Peyer's patch (tissue), 4 donors: ENCODE data around the gene CD46.

Source experiments
- CTCF ChIP-seq, 6 experiments: fragments of 450-650 bp in 4 of 6; fragments of 200-600 bp in 2 of 6; sonication (generic) in 1 of 6; IDR thresholded peaks; one replicate each; pipeline ENCODE4 v1.5.1; 2017 to 2019; ENCODE audit warnings: antibody characterized with exemption in 6 of 6, mild to moderate bottlenecking in 3 of 6, moderate library complexity in 1 of 6
- POLR2A ChIP-seq, 2 donors: fragments of 450-650 bp; IDR thresholded peaks; one replicate each; pipeline ENCODE4 v1.5.1; 2017; ENCODE audit warnings: antibody characterized with exemption in 2 of 2, mild to moderate bottlenecking in 2 of 2, moderate library complexity in 2 of 2

- TF ChIP-seq CTCF (IDR thresholded peaks at IDR 0.05) (no peak), POLR2A (IDR thresholded peaks at IDR 0.05) (no peak)
Observed at GRCh38 chr1:207803678-207804077, 51.8 kb downstream of the CD46 start.
